Right lung (tissue), 5 donors: ENCODE measurements around the gene MORF4L1. TPM values are rescaled to one million over a fixed set of nuclear protein-coding genes. Genes with fewer than 3 reads are reported as not detected.
A peak's percentile ranks its signal among the peaks of the same experiment; 100 is the strongest.
"Not testable (repeated sequence)": the region's sequence is repeated elsewhere in the genome, so short reads cannot be mapped to it uniquely, and the experiment has no call there.

Experiments used
- DNase-seq, 2 donors: peaks; one replicate each; pipeline ENCODE4 v3.0.0-alpha.2; 2013
- polyA plus RNA-seq, 5 donors: library from polyadenylated mRNA; unstranded; fragments of 120-200 nt; gene quantifications; one replicate each; pipeline versions ENCODE4 v1.2.1 to v1.2.3, GENCODE V29; 2013; ENCODE audit warnings: inconsistent platforms in 1 of 5, low replicate concordance in 1 of 5; ENCODE audit not compliant: insufficient read length in 5 of 5, insufficient read depth in 1 of 5

MORF4L1 gene
- polyA plus RNA-seq, 5 donors: 694 to 853 (median 735) TPM

DNA sequence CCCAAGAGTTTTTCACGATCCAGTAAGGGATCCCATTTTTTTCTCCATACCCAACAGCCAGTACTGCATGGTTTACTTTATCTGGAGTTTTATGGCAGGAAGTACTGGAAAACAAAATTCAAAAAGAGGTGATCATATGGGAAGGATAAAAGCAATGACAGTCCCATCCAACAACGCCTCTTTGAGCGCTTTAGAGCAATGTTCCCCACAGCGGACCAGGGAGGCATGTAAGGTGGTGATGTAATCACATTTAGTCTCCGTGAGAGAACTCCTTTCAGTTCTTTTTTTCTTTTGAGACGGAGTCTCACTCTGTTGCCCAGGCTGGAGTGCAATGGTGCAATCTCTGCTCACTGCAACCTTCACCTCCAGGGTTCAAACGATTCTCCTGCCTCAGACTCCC, 50.3 kb downstream of the MORF4L1 start:
- DNase-seq: no peak

DNA sequence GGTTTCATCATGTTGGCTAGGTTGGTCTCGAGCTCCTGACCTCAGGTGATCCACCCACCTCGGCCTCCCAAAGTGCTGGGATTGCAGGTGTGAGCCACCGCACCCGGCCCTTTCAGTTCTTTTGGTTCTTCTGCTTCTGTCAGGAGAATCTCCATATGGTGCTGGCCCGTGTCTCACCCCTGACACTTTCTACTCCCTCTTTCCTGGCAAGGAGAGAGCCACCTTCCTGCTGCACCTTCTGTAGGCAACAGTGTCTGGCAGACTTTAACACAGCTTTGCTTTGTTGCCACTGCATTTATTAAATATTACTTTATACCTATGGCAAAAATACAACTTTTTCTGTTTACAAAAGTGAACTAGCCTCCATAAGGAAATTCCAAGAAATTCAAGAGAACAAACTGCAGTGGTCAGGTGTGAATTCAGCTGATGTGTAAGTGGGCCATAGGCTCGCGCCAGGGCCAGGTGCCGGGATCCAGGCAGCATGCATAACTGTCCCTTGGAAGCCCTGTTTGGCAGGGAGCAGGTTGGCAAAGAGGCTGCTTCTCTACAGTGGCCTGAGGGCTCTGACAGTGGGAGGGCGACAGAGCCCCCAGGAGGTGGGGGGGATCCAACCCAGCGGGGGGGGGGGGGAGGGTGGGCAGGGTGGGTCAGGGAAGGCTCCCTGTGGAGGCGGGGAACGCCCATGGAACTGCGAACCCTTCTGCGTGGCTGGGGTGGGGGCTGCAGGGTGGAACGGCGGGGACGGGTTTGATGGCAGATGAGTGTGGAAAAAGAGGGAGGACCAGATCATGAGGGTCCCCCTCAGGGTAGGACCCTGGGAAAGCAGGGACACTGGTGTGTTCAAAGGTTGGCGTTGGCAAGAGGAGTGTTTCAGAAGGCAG, 51.0 kb downstream of the MORF4L1 start:
- no peak for DNase-seq

DNA sequence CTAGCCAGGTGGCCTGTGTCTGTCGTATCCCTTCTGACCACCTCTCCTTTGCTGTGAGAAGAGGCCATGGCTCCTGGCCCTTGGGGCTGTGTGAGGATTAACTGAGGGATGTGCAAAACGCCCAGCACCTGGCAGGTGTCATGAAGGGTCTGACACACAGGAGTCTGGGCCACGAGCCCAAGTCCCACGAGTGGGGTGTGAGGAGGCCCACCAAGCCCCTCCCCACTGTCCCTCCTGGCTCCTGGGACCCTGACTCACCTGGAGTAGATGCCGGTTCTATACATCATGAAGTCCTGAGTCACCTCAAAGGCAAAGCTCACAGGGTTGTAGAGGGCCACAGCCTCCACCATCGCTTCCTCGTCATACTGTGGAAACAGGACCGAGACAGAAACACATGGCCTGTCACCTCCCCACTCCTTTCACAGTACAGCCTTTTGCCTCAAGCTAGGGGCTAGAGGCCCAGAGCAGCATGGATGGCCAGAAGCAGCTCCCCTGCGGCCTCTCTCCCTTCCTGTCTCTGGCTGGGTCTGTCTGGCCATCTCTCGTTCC, 52.5 kb downstream of the MORF4L1 start:
- DNase-seq: no peak

DNA sequence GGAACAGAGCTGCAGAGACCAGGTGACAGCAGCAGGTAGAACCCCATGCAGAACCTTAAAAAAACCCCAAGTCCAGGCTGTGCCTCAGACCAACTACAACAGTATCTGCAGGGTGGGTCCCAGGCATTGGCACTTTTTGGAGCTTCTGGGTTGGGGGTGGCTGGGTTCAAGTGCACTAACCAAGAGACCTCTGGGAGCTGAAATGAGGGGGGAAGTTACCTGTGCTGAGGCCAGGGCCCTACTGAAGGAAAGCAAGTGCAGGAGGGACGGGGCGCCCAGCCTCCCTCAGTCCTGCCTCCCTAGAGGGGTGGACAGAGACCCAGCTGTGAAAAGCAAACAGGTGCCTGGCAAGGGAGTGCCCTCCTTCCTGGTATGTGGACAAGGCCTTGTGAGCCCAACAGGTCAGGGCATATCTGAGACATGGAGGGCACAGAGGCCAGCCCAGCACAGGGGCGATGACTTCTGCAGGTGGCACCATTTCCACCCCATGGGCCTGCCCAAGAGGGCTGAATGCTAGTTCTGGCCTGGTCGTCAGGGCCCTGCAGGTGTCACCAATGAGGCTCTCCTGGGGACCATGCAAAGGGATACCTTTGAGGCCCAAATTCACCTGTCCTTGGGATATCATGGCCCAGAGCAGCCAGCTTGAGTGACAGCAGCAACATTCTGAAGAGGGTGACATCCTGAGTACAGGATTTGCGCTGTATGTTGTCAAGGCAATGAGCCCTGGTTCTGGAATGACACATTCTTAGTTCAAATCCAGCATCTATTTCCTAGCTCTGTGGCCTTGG, 53.5 kb downstream of the MORF4L1 start:
- DNase-seq: no peak

DNA sequence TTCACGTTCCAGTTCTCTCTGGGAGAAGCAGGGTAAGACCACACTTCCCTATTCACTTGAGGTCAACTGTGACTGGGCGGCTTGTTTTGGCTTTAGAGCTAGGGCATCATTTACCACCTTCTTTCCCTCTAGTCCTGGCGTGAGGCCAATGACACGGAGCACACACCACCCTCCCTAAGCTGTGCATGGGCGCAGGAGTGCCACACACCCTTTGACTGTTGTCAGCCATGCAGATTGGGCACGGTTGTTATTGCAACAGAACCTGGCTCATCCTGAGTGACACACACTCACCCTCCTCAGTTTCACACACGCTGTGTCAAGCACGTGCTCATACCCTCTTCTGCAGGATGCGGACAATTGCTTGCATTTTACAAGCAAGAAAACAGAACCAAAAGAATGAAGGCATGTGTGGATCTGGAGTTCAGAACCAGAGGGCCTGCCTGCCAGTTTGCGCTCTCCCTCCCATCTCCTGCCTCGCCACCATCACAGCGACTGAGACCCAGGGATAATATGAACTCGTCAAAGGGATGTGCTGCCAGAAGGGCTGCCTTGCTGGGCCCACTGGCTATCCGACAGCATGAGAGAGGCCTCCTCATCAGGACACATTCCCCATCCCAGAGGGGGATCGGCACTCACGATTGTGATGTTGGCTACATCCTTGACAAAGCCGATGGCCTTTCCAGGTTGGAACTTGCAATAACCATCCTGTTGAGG, 54.5 kb downstream of the MORF4L1 start:
- DNase-seq: no peak

DNA sequence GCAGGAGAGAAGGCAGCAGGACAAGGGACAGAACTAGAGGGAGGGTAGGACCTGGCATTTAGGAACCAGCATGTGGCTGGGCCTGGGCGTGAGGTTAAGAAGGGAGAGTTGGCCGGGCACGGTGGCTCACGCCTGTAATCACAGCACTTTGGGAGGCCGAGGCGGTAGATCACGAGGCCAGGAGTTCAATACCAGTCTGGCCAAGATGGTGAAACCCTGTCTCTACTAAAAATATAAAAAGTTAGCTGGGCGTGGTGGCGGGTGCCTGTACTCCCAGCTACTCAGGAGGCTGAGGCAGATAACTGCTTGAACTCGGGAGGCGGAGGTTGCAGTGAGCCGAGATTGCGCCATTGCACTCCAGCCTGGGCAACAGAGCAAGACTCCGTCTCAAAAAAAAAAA, 55.5 kb downstream of the MORF4L1 start:
- DNase-seq: not testable (repeated sequence)

DNA sequence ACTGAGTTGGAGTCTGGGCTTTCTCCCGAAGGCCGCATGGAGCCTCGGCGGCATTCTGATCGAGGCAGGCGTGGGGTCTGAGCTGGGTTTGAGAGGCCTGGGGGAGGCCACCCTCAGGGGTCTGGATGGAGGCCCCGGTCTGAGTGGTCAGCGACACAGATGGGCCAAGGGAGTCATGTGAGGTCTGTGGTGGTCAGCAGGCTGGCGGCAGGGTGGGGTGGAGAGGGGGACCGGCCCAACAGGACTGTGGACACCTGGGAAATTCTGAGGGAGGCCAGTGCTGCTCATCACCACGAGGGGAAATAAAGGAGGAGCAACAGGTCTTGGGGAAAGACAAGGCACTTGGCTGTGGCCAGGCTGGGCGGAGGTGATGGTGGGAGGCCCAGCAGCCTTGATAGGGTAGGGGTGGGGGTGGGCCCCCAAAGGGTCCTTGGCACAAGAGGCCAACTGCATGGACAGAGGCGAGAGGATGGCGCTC, 56.0 kb downstream of the MORF4L1 start:
- no peak for DNase-seq

DNA sequence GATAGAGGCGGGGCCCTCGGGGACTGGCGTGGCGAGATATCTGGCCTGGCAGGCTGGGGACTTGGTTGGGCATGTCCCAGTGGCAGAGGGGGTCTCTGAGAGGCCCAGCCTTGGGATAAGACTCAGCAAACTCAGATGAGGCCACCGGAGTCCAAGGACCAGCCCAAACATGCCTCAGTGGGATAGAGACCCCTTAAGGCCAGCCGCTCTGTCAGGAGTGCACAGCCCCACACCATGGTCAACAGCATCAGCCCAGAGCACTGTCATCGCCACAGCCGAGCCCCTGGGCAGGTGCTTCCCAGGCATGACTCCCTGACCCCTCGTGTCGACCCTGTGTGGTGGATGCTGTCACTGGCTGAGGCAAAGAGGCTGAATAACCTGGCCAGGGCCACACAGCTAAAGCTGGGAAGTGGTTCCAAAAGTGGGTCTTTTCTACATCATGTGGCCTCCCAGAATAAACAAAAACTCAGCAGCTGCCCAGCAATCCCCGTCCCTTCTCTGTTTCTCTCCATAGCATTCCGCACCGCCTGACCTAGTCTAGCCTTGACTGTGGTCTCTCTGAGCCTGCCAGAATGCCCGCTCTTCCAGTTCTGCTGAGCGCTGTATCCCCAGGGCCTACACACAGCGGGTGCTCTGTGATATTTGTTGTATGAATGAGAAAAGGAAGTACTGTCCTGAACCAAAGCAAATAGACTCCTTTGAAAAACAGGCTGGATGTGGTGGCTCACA, 57.0 kb downstream of the MORF4L1 start:
- no peak for DNase-seq

DNA sequence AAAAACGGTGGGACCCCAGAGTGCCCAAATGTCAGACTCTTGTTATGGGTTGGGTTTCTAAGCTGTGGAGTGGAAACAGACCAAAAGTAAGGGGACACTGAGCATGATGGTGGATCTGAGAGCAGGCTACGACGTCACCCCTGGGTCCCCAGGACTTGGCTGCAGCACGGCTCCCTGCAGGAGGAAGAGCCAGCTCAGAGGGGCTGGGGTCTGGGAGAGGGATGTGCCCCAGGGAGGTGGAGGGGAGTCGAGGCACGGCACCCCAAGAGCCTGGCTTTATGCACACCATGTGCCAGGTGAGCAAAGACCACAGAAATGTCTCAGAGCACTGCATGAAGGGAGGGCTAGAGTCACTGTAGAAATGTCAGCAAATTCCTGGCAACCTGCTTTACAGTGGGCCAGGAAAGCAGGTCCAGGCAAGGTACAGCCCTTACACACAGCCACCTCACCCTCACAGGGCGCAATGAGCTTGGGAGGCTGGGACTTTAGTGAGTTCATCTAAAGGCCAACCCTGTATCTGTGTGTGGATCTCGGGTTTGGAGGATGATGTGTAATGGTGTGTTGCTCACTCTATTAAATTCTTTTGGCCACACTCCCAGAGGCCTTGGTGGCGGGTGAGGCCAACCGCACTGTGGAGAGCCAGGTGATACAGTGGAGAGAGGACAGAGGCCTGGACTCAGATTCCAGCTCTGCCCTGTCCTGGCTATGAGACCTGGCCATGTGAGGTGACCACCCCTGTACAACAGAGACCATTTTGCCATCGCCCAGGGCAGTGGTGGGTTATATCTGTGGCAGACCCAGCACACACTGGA, 58.1 kb downstream of the MORF4L1 start:
- no peak for DNase-seq

DNA sequence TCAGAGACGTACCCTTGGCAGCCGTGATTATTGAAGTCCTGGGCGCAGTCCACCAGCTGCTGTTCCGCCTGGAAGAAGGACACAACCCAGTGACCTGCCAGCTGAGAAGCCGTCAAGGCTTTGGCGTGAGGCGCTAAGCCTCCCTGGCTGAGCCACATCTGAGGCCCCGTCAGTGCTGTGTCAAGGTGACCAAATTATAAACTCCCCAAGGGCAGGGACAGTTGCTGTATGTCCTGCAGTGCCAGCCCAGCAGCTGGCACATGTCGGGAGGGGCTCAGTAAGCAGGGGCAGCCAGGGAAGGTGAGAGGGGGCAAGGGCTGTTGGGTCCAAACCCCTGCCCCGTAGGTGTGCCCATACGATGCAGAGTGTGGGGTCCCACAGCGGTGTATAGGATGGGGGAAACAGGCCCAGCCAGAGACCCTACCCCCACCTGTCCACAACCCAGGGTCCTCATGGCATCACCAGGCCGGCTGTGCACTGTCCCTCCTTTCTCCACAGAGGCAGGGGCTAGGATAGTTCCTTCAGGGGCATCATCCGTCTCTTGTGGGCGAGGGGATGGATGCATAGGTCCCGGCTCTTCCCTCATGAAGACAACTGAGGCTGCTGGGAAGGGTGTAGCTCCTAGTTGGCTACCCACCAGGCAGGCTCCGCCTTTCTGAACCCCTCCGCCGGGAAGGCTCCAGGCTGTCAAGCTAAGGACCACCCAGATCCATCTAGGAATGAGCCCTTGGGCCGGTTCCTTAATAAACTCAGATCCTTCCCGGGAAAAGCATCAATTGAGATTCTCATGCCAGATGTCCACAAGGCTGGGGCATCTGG, 59.0 kb downstream of the MORF4L1 start:
- no peak for DNase-seq

DNA sequence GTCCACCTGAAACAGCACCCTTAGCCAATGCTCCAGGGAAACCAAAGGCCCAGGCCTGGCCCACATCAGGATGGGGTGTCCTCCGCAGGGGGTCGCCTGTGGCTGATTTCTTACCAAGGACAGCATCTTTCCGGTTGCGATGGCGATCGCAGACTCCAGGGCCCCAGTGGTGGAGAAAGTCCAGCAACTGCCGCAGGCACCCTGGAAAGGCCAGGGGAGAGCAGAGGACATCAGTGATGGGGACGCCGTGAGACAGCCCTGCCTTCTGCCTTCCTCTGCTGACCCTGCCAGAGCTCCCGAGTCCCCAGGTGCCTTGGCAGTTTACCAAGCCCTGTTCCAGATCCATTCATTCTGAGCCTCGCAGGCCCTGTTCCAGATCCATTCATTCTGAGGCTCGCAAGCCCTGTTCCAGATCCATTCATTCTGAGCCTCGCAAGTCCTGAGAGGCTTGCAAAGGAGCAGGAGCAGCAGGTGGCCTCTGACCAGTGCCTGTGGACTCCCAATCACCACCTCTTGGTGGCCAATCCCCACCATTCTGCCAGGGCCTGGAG, 59.6 kb downstream of the MORF4L1 start:
- no peak for DNase-seq

DNA sequence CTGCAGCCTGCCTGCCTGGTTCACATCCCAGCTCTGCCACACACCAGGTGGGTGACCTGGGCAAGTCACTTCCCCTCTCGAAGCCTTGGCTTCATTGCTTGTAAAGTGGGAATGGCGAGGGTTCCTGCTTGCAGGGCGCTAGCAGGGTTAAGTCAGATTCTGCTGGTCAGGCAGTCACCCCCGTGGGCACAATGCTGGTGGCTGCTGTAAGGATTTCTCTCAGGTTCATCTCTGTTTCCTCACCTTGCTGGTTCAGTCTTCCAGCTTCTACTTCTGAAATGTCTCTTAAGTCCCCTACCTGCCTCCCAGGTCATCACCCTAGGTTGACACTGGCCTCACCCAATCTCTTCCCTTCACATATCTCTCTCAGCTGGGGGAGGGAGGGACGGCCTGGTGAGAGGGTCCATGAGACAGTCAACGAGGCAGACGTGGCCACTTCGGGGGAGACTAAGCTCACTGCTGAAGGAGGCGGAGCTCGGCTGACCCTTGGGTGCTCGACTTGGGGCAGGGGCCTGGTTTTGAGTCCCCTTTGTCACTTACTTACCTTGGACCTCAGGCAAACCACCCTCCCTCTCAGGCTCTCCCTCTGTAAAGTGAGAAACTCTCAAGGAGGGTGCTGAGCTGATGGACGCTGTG, 60.6 kb downstream of the MORF4L1 start:
- no peak for DNase-seq

DNA sequence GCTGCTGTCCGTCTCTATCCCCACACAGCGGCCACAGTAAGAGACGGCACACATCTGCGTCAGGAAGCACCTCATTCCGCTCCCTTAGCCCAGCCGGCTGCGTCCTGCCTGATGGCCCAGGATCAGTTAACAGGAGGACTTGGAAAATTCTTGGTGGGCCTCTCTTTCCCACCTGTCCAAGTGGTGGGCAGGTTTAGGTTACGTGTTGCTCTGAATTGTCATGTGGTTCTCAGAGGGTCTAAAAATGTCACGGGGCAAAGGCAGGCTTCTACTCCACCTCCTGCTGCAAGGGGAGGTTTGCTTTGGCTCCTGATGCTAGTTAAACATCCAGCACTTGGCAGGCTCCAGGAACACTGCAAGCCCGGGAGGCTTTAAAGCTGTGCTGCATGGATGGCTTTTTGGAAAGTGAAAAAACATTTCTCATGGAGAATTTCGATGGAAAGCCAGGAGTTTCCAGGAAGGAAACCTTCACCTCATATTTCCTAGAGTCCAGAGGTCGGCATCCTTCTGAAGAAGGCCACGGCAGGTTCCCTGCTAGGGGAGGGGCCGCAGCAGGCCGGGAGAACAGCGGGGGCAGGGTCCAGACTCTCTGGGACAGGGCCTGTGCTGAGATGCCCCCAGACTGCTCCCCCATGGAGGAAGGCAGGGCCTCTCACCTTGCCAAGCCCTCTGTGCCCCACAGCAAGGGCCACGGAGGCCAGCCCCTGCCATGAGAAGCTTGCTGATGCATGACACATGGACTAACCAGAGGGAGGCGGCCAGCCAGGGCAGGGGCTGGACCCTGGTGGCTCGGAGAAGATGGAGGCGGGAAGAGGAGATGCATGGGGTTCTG, 61.3 kb downstream of the MORF4L1 start:
- peak in 1 of 2 donors; percentile 47 for DNase-seq

DNA sequence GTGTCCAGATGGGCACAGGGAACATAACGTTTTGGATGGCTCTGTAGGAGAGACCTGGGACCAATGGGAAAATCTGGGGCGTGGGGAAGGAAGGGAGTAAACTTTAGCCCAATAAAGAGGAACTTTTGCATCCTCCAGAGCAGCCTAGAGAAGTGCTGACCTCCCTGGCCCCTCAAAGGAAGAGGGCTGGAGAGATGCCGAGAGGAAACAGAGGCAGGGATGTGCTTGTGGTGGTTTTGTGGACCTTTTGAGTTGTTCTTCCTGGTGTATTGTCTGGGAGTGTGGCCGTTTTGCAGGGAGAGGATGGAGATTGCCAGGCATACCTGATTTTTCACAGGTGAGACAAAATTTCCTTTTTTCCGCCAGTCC, 61.9 kb downstream of the MORF4L1 start:
- DNase-seq: no peak

DNA sequence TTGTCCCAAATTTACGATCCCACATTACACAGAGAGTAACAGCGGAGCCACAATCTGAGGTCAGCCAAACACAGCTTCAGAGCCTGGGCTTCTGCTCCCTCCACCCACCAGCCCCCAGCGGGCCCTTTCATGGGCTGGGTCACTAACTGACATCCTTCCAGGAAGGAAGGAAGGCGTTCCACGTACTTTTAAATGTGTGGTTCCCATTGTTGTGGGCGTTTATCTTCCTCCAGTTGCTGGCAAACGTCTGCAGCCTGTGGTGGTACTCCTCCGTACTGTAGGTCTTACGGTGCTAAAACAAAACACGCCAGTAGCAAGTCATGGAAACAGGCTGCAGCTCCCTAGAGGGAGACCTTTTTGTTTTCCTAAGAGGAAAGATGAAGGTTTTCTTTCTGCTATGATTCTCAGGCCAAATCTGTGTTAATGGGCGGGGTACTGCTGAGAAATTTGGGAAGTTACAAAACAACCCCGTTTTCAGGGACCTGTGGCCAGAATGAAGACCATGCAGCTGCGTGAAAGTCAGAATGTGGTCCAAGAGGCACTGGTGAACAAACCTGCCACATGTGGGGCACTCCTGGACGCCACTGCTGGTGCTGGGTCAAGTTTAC, 64.5 kb downstream of the MORF4L1 start:
- no peak for DNase-seq

DNA sequence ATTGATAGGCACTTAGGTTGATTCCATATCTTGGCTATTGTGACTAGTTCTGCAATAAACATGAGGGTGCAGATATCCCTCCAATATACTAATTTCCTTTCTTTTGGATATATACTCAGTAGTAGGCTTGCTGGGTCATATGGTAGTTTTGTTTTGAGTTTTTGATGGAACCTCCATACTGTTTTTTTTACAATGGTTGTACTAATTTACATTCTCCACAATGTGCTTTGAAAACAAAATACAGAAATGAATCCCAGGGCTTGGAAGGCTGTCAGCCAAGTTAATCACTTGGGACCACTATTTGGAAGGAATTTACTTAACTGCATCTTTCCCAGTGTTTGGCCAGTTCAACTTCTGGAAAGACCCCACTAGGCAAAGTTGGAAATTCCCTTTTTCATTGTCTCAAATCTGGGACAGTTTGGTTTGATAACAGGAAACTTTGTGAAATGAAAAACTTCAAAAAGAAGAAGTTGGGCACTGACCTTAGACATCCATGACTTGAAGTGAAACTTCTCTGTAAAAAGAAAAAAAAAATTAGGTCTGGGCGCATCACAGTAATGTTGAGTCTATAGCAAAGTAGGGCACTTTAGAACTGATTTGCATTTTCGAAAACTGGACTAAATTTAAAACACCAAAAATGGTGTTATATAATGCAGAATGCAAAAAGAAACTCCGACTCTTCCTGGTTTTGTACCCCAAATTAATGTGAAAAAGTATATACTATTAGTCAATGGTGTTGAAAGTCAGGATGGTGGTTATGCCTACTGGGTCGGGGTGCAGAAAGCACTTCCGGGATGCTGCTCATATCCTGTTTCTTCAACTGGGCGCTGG, 66.2 kb downstream of the MORF4L1 start:
- DNase-seq: no peak
